Activated CD8-positive, alpha-beta T cell treated with anti-CD3 and anti-CD28 coated beads, Interleukin-2, amount 10 ng/mL, durations not matched to agents 7 days and 5 days (primary cell): Measurements from ENCODE around the gene ADAM22. TPM values are rescaled to one million over a fixed set of nuclear protein-coding genes. Genes with fewer than 3 reads are reported as not detected.
"Not testable (repeated sequence)": the region's sequence is repeated elsewhere in the genome, so short reads cannot be mapped to it uniquely, and the experiment has no call there.

Experiments
- ATAC-seq: fragments of 150-1000 bp; cut with Tn5 transposase; one replicate; pipeline ENCODE4 v1.10.0; 2021; ENCODE audit warnings: moderate library complexity
- CTCF ChIA-PET: fragments of 350-600 bp; sonication (Branson Sonifier 250); formaldehyde crosslinking; loops from one replicate; lab custom pipeline; 2021; ENCODE audit warnings: antibody characterized with exemption; lab: Charles Lee
- POLR2A ChIA-PET: fragments of 350-600 bp; sonication (Branson Sonifier 250); formaldehyde crosslinking; loops from one replicate; lab custom pipeline; 2021; ENCODE audit warnings: antibody characterized with exemption; lab: Charles Lee
- DNase-seq: peaks from one replicate; pipeline ENCODE4 v3.0.0-alpha.2; 2020
- H3K27ac Mint-ChIP-seq: one replicate; pipeline ENCODE4 v1.8.0; 2021; ENCODE audit warnings: mild to moderate bottlenecking, mixed read lengths
- H3K27me3 Mint-ChIP-seq: one replicate; pipeline ENCODE4 v1.8.0; 2021; ENCODE audit warnings: low read depth, mixed read lengths
- H3K36me3 Mint-ChIP-seq: one replicate; pipeline ENCODE4 v1.8.0; 2021; ENCODE audit warnings: low read depth, mixed read lengths
- H3K4me1 Mint-ChIP-seq: one replicate; pipeline ENCODE4 v1.8.0; 2021; ENCODE audit warnings: low read depth, mixed read lengths
- H3K4me3 Mint-ChIP-seq: one replicate; pipeline ENCODE4 v1.8.0; 2021; ENCODE audit warnings: mild to moderate bottlenecking, mixed read lengths
- H3K9me3 Mint-ChIP-seq: one replicate; pipeline ENCODE4 v1.8.0; 2022; ENCODE audit warnings: mixed read lengths; ENCODE audit not compliant: insufficient read depth
- total RNA-seq, 2 experiments: library from RNA; stranded (reverse); gene quantifications; one replicate each; pipeline ENCODE4 v1.2.3, GENCODE V29; 2021

Gene ADAM22
- total RNA-seq = 1 to 10 TPM; 2.2 to 3.1 TPM

GRCh38 chr7:87933953-87934698, at the start of gene ADAM22:
Gene ADAM22 (plus strand): TSS chr7:87934251. CDS start chr7:87934466, 215 bp downstream.
- H3K9me3 Mint-ChIP-seq = no peaks in the 10 kb centered on the region
- CTCF ChIA-PET = interaction anchor here (0.8 to 1.3 kb wide), 5 partner anchors 13 to 290 kb away, joined by 3 to 5 read pairs (median 3); no protein-coding TSS in a partner anchor
- POLR2A ChIA-PET = interaction anchor here (0.6 to 1.2 kb wide), 3 partner anchors 10 to 157 kb away, joined by 3 to 4 read pairs (median 3); no protein-coding TSS in a partner anchor
- no peaks in the 10 kb centered on the region for H3K36me3 Mint-ChIP-seq
- peak within 1 kb of the TSS; percentile 88 for H3K4me3 Mint-ChIP-seq
- H3K27me3 Mint-ChIP-seq = peaks cover 31% of the 10 kb centered on the region
- peaks cover 15% of the 10 kb centered on the region for H3K4me1 Mint-ChIP-seq
- DNase-seq (peak; percentile 92), ATAC-seq (peak; percentile 98)
- peak within 1 kb of the TSS; percentile 81 for H3K27ac Mint-ChIP-seq

GRCh38 chr7:87885018-87885417, 49.0 kb upstream of the ADAM22 start:
- ATAC-seq (no peak), DNase-seq (no peak)
- no peak overlapping the region for H3K4me3 Mint-ChIP-seq
- H3K9me3 Mint-ChIP-seq = no peaks in the 10 kb centered on the region
- H3K36me3 Mint-ChIP-seq = peaks cover 55% of the 10 kb centered on the region
- H3K27ac Mint-ChIP-seq = no peak overlapping the region
- POLR2A ChIA-PET = no interaction called here
- CTCF ChIA-PET = interaction anchor here (2.1 to 5.2 kb wide), 2 partner anchors 10 to 87 kb away, joined by 9 to 33 read pairs; no protein-coding TSS in a partner anchor
- H3K27me3 Mint-ChIP-seq = no peaks in the 10 kb centered on the region
- peaks cover 25% of the 10 kb centered on the region for H3K4me1 Mint-ChIP-seq

GRCh38 chr7:87886875-87887274, 47.2 kb upstream of the ADAM22 start:
- Mint-ChIP-seq H3K27ac (no peak overlapping the region), H3K27me3 (no peaks in the 10 kb centered on the region), H3K4me3 (no peak overlapping the region), H3K4me1 (peaks cover 13% of the 10 kb centered on the region), H3K9me3 (no peaks in the 10 kb centered on the region), H3K36me3 (peaks cover 52% of the 10 kb centered on the region)
- ChIA-PET CTCF (interaction anchor here (0.7 to 5.2 kb wide), 13 partner anchors 8 to 471 kb away, joined by 3 to 33 read pairs (median 3); no protein-coding TSS in a partner anchor), POLR2A (no interaction called here)
- ATAC-seq = no peak
- no peak for DNase-seq

- ChIA-PET CTCF (interaction anchor here (2.2 kb wide), 1 partner anchor 9 kb away, joined by 9 read pairs; no protein-coding TSS in a partner anchor), POLR2A (no interaction called here)
- no peaks in the 10 kb centered on the region for H3K9me3 Mint-ChIP-seq
- no peaks in the 10 kb centered on the region for H3K27me3 Mint-ChIP-seq
- peaks cover 66% of the 10 kb centered on the region for H3K36me3 Mint-ChIP-seq
- peaks cover 10% of the 10 kb centered on the region for H3K4me1 Mint-ChIP-seq
- H3K4me3 Mint-ChIP-seq = no peak overlapping the region
- DNase-seq = no peak
- no peak overlapping the region for H3K27ac Mint-ChIP-seq
- ATAC-seq = no peak
Observed at GRCh38 chr7:87895363-87895762, 38.7 kb upstream of the ADAM22 start.

GRCh38 chr7:87899255-87899654, 34.8 kb upstream of the ADAM22 start:
- Mint-ChIP-seq H3K36me3 (peaks cover 65% of the 10 kb centered on the region), H3K27me3 (no peaks in the 10 kb centered on the region), H3K27ac (no peak overlapping the region), H3K9me3 (no peaks in the 10 kb centered on the region), H3K4me1 (peaks cover 7% of the 10 kb centered on the region), H3K4me3 (no peak overlapping the region)
- ChIA-PET CTCF (no interaction called here), POLR2A (no interaction called here)
- DNase-seq (no peak), ATAC-seq (no peak)

- H3K9me3 Mint-ChIP-seq, POLR2A ChIA-PET, H3K4me1 Mint-ChIP-seq, H3K27me3 Mint-ChIP-seq, H3K4me3 Mint-ChIP-seq, CTCF ChIA-PET, ATAC-seq, DNase-seq, H3K27ac Mint-ChIP-seq: not testable (repeated sequence)
- peaks cover 34% of the 10 kb centered on the region for H3K36me3 Mint-ChIP-seq
Observed at GRCh38 chr7:87907136-87907906, 26.7 kb upstream of the ADAM22 start.

GRCh38 chr7:87908814-87909213, 25.2 kb upstream of the ADAM22 start:
- CTCF ChIA-PET, H3K27ac Mint-ChIP-seq, POLR2A ChIA-PET, ATAC-seq, H3K9me3 Mint-ChIP-seq, H3K27me3 Mint-ChIP-seq, H3K4me1 Mint-ChIP-seq, DNase-seq, H3K4me3 Mint-ChIP-seq: not testable (repeated sequence)
- peaks cover 26% of the 10 kb centered on the region for H3K36me3 Mint-ChIP-seq

- no peak overlapping the region for H3K4me3 Mint-ChIP-seq
- H3K27ac Mint-ChIP-seq = no peak overlapping the region
- ChIA-PET POLR2A (no interaction called here), CTCF (no interaction called here)
- H3K4me1 Mint-ChIP-seq = no peaks in the 10 kb centered on the region
- no peak for ATAC-seq
- no peak for DNase-seq
- peaks cover 16% of the 10 kb centered on the region for H3K36me3 Mint-ChIP-seq
- H3K9me3 Mint-ChIP-seq = no peaks in the 10 kb centered on the region
- peaks cover 9% of the 10 kb centered on the region for H3K27me3 Mint-ChIP-seq
Observed at GRCh38 chr7:87912121-87912520, 21.9 kb upstream of the ADAM22 start.

GRCh38 chr7:87918740-87919139, 15.3 kb upstream of the ADAM22 start:
- POLR2A ChIA-PET = no interaction called here
- Mint-ChIP-seq H3K27ac (no peak overlapping the region), H3K27me3 (peaks cover 15% of the 10 kb centered on the region), H3K36me3 (no peaks in the 10 kb centered on the region), H3K9me3 (no peaks in the 10 kb centered on the region), H3K4me3 (no peak overlapping the region), H3K4me1 (no peaks in the 10 kb centered on the region)
- no peak for ATAC-seq
- DNase-seq = no peak
- CTCF ChIA-PET = no interaction called here

- no peaks in the 10 kb centered on the region for H3K4me1 Mint-ChIP-seq
- POLR2A ChIA-PET = no interaction called here
Observed at GRCh38 chr7:87919875-87920274, 14.2 kb upstream of the ADAM22 start.

GRCh38 chr7:87920578-87920977, 13.5 kb upstream of the ADAM22 start:
- CTCF ChIA-PET = no interaction called here

More at GRCh38 chr7:87919875-87920274, 14.2 kb upstream of the ADAM22 start:
- no peak for ATAC-seq
- CTCF ChIA-PET = no interaction called here
- Mint-ChIP-seq H3K27me3 (peaks cover 15% of the 10 kb centered on the region), H3K4me3 (no peak overlapping the region), H3K27ac (no peak overlapping the region), H3K9me3 (no peaks in the 10 kb centered on the region), H3K36me3 (no peaks in the 10 kb centered on the region)
- DNase-seq = no peak

More at GRCh38 chr7:87920578-87920977, 13.5 kb upstream of the ADAM22 start:
- Mint-ChIP-seq H3K9me3 (no peaks in the 10 kb centered on the region), H3K27me3 (peaks cover 15% of the 10 kb centered on the region), H3K4me1 (no peaks in the 10 kb centered on the region), H3K36me3 (no peaks in the 10 kb centered on the region), H3K4me3 (no peak overlapping the region), H3K27ac (no peak overlapping the region)
- no peak for DNase-seq
- ATAC-seq = no peak
- POLR2A ChIA-PET = no interaction called here
